ENCODE results near the gene C15orf39. TPM values are rescaled to one million over a fixed set of nuclear protein-coding genes. Genes with fewer than 3 reads are reported as not detected.

C15orf39 gene
- 15.0 TPM for total RNA-seq
- long read RNA-seq, full-length matches to known transcripts, result 10 of 17 reads
- long read RNA-seq, partial matches to known transcripts, result 4 of 17 reads
- long read RNA-seq, other reads (novel, unspliced or antisense), result 3 of 17 reads

- H3K4me3 ChIP-seq, result peak within 1 kb of the TSS; percentile 100
- H3K27me3 ChIP-seq (ENCODE audit: low read depth), result no peaks in the 10 kb centered on the region
- no peaks in the 10 kb centered on the region for H3K9me3 ChIP-seq (replicated peaks)
- peaks cover 11% of the 10 kb centered on the region for H3K36me3 ChIP-seq
- DNase-seq, result peak; percentile 74
- peak; percentile 96 for TF ChIP-seq CTCF (IDR thresholded peaks at IDR 0.05; ENCODE audit: borderline replicate concordance)
- peaks cover 88% of the 10 kb centered on the region for H3K4me1 ChIP-seq
- H3K27ac ChIP-seq (replicated peaks), result peak within 1 kb of the TSS; percentile 99
- intact Hi-C loops (cut with micrococcal nuclease), result loop anchor here (2.0 kb wide), 1 partner anchor 159 kb away; no protein-coding TSS in a partner anchor
Measured at GRCh38 chr15:75201616-75202250, at the start of gene C15orf39. TSS of gene C15orf39 (plus strand) at chr15:75201882. CDS start at chr15:75206049, 4,167 bp downstream.

GRCh38 chr15:75152382-75153079 is 49.2 kb upstream of the C15orf39 start:
- Histone ChIP-seq H3K9me3 (replicated peaks) (peaks cover 16% of the 10 kb centered on the region), H3K27ac (replicated peaks) (no peak overlapping the region), H3K36me3 (no peaks in the 10 kb centered on the region), H3K4me3 (no peak overlapping the region), H3K27me3 (ENCODE audit: low read depth) (no peaks in the 10 kb centered on the region), H3K4me1 (peaks cover 9% of the 10 kb centered on the region)
- no peak for TF ChIP-seq CTCF (IDR thresholded peaks at IDR 0.05; ENCODE audit: borderline replicate concordance)
- no peak for DNase-seq
- intact Hi-C loops (cut with micrococcal nuclease), result no loop called here

GRCh38 chr15:75153087-75153486 is 48.6 kb upstream of the C15orf39 start:
- intact Hi-C loops (cut with micrococcal nuclease), result no loop called here
- Histone ChIP-seq H3K4me3 (no peak overlapping the region), H3K36me3 (no peaks in the 10 kb centered on the region), H3K9me3 (replicated peaks) (peaks cover 10% of the 10 kb centered on the region), H3K27ac (replicated peaks) (no peak overlapping the region), H3K27me3 (ENCODE audit: low read depth) (no peaks in the 10 kb centered on the region), H3K4me1 (peaks cover 9% of the 10 kb centered on the region)
- DNase-seq, result no peak
- no peak for TF ChIP-seq CTCF (IDR thresholded peaks at IDR 0.05; ENCODE audit: borderline replicate concordance)

GRCh38 chr15:75153565-75154276 is 48.0 kb upstream of the C15orf39 start:
- H3K9me3 ChIP-seq (replicated peaks), result peaks cover 4% of the 10 kb centered on the region
- no peak for DNase-seq
- intact Hi-C loops (cut with micrococcal nuclease), result no loop called here
- H3K27me3 ChIP-seq (ENCODE audit: low read depth), result no peaks in the 10 kb centered on the region
- no peaks in the 10 kb centered on the region for H3K36me3 ChIP-seq
- peaks cover 9% of the 10 kb centered on the region for H3K4me1 ChIP-seq
- H3K27ac ChIP-seq (replicated peaks), result no peak overlapping the region
- TF ChIP-seq CTCF (IDR thresholded peaks at IDR 0.05; ENCODE audit: borderline replicate concordance), result no peak
- no peak overlapping the region for H3K4me3 ChIP-seq

- Histone ChIP-seq H3K27ac (replicated peaks) (no peak overlapping the region), H3K4me3 (no peak overlapping the region), H3K9me3 (replicated peaks) (no peaks in the 10 kb centered on the region), H3K27me3 (ENCODE audit: low read depth) (no peaks in the 10 kb centered on the region), H3K4me1 (peaks cover 9% of the 10 kb centered on the region), H3K36me3 (no peaks in the 10 kb centered on the region)
- intact Hi-C loops (cut with micrococcal nuclease), result no loop called here
- TF ChIP-seq CTCF (IDR thresholded peaks at IDR 0.05; ENCODE audit: borderline replicate concordance), result no peak
- no peak for DNase-seq
Measured at GRCh38 chr15:75154461-75155062, 47.1 kb upstream of the C15orf39 start.

All from left ventricle myocardium inferior (tissue), 1 donor.